CD4-positive, alpha-beta memory T cell (primary cell): Measurements from ENCODE around the gene ACMSD. TPM values are rescaled to one million over a fixed set of nuclear protein-coding genes. Genes with fewer than 3 reads are reported as not detected.
"Not testable (repeated sequence)": the region's sequence is repeated elsewhere in the genome, so short reads cannot be mapped to it uniquely, and the experiment has no call there.

Source experiments
- CTCF ChIA-PET: fragments of 350-600 bp; sonication (Branson Sonifier 250); formaldehyde crosslinking; loops from one replicate; lab custom pipeline; 2021; ENCODE audit warnings: inconsistent platforms; ENCODE audit not compliant: partially characterized antibody; lab: Charles Lee
- POLR2A ChIA-PET: fragments of 350-600 bp; sonication (Branson Sonifier 250); formaldehyde crosslinking; loops from one replicate; lab custom pipeline; 2021; ENCODE audit not compliant: partially characterized antibody; lab: Charles Lee
- DNase-seq, 5 donors: peaks; one replicate each; pipeline versions ENCODE4 v3.0.0 to v3.0.0-alpha.2; 2020 to 2022; ENCODE audit warnings: mixed read lengths in 1 of 5
- H3K27ac ChIP-seq: one replicate; pipeline ENCODE4 v1.7.0; 2013; ENCODE audit warnings: low read depth, low read length
- H3K27me3 ChIP-seq: 2 replicates; pipeline ENCODE4 v1.7.0; 2013; ENCODE audit warnings: mild to moderate bottlenecking, low read length, moderate library complexity; ENCODE audit not compliant: insufficient read depth
- H3K36me3 ChIP-seq: 2 replicates; pipeline ENCODE4 v1.7.0; 2013; ENCODE audit warnings: mild to moderate bottlenecking, low read length, moderate library complexity; ENCODE audit not compliant: insufficient read depth
- H3K4me1 ChIP-seq: 2 replicates; pipeline ENCODE4 v1.7.0; 2013; ENCODE audit warnings: mild to moderate bottlenecking, low read length, moderate library complexity; ENCODE audit not compliant: insufficient read depth
- H3K4me3 ChIP-seq, 2 donors: one replicate each; pipeline ENCODE4 v1.7.0; 2013; ENCODE audit warnings: low read length in 2 of 2, mild to moderate bottlenecking in 1 of 2
- H3K9me3 ChIP-seq, 2 donors: one replicate each; pipeline ENCODE4 v1.7.0; 2013; ENCODE audit warnings: low read length in 2 of 2, control low read depth in 1 of 2; ENCODE audit not compliant: control insufficient read depth in 1 of 2
- H3K27ac Mint-ChIP-seq, 7 donors: one replicate each; pipeline ENCODE4 v1.8.0; 2020 to 2021; ENCODE audit warnings: mixed read lengths in 7 of 7, mild to moderate bottlenecking in 6 of 7, inconsistent platforms in 3 of 7, moderate library complexity in 3 of 7
- H3K27me3 Mint-ChIP-seq, 2 donors: one replicate each; pipeline ENCODE4 v1.8.0; 2020 to 2021; ENCODE audit warnings: mixed read lengths in 2 of 2
- H3K36me3 Mint-ChIP-seq, 2 donors: one replicate each; pipeline ENCODE4 v1.8.0; 2020 to 2021; ENCODE audit warnings: mixed read lengths in 2 of 2, inconsistent platforms in 1 of 2, mild to moderate bottlenecking in 1 of 2
- H3K4me1 Mint-ChIP-seq, 4 donors: one replicate each; pipeline ENCODE4 v1.8.0; 2020 to 2021; ENCODE audit warnings: mixed read lengths in 4 of 4, mild to moderate bottlenecking in 1 of 4
- H3K4me3 Mint-ChIP-seq, 8 donors: one replicate each; pipeline ENCODE4 v1.8.0; 2020 to 2021; ENCODE audit warnings: mixed read lengths in 8 of 8, mild to moderate bottlenecking in 7 of 8, moderate library complexity in 6 of 8, inconsistent platforms in 3 of 8
- H3K9me3 Mint-ChIP-seq, 8 donors: one replicate each; pipeline ENCODE4 v1.8.0; 2020 to 2021; ENCODE audit warnings: mixed read lengths in 8 of 8, mild to moderate bottlenecking in 5 of 8, inconsistent platforms in 3 of 8, moderate library complexity in 1 of 8
- intact Hi-C: fragments of 100-400 bp; cut with micrococcal nuclease; formaldehyde crosslinking; loops from one replicate; pipeline ENCODE4 v1.15.1; 2023
- polyA plus RNA-seq, 2 donors: library from polyadenylated mRNA; unstranded; fragments of 300-500 nt; fragmentation: Illumina TruSeq; gene quantifications; one replicate each; pipeline ENCODE4 v1.2.3, GENCODE V29; 2021
- total RNA-seq, 2 experiments: library from RNA; stranded (reverse); gene quantifications; one replicate each; pipeline ENCODE4 v1.2.3, GENCODE V29; 2021

Gene ACMSD
- total and polyA plus RNA-seq, 4 experiments from 2014 or later = not detected

DNA sequence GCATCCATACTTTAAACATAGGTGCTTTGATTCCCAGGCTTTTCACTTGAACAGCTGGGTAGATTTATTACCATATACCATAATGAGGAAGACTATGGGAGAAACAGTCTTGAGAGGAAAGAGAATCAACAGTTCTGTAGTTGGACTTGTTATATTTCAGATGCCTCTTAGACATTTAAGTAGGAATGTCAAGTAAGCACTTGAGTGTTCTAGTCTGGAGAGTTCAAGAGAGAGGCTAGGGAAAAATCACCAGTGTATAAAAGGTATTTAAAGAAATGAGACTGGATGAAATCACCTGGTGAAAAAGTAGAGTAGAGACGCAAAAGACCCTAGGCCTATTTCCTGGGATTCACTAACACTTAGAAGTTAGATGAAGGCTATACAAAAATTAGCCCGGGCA lies 66.8 kb downstream of the ACMSD start:
- POLR2A ChIA-PET = no interaction called here
- Histone ChIP-seq H3K27me3 (no peaks in the 10 kb centered on the region), H3K9me3 (no peaks in the 10 kb centered on the region), H3K4me1 (no peaks in the 10 kb centered on the region), H3K4me3 (no peak overlapping the region), H3K27ac (no peak overlapping the region), H3K36me3 (no peaks in the 10 kb centered on the region)
- H3K36me3 Mint-ChIP-seq = peaks cover 0 to 17% of the 10 kb centered on the region in 2 donors
- no peak for DNase-seq
- intact Hi-C loops = no loop called here
- H3K4me3 Mint-ChIP-seq = no peak overlapping the region
- no peak overlapping the region for H3K27ac Mint-ChIP-seq
- peaks cover 0 to 5% (median 0%) of the 10 kb centered on the region in 4 donors for H3K4me1 Mint-ChIP-seq
- CTCF ChIA-PET = no interaction called here
- H3K9me3 Mint-ChIP-seq = peaks cover 0 to 6% (median 4%) of the 10 kb centered on the region in 8 donors
- peaks cover 5 to 6% of the 10 kb centered on the region in 2 donors for H3K27me3 Mint-ChIP-seq

DNA sequence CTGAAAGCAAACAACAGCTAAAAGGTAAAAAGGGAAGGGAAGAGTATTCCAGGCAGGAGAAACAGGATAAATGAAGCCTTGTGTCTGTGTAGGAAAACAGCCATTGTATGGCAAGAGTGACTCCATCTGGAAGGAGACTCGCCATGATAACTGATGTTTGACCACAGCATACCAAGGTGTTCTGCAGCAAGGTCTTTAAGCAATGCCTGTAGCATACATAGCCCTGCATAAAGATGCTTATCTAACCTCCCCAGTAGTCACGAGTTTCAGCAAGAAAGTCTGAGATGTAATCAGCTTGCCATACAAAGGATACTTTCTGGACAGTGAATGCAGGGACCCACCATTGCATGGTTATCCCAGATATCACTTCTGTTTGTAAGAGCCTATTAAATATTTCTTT lies 68.3 kb downstream of the ACMSD start:
- Mint-ChIP-seq H3K4me1 (peaks cover 0 to 5% (median 0%) of the 10 kb centered on the region in 4 donors), H3K4me3 (no peak overlapping the region), H3K9me3 (peaks cover 0 to 6% (median 4%) of the 10 kb centered on the region in 8 donors), H3K36me3 (peaks cover 0 to 17% of the 10 kb centered on the region in 2 donors), H3K27ac (no peak overlapping the region), H3K27me3 (peaks cover 5 to 6% of the 10 kb centered on the region in 2 donors)
- POLR2A ChIA-PET = no interaction called here
- H3K9me3 ChIP-seq = no peaks in the 10 kb centered on the region
- H3K4me3 ChIP-seq = no peak overlapping the region
- DNase-seq = no peak
- no peaks in the 10 kb centered on the region for H3K27me3 ChIP-seq
- no peaks in the 10 kb centered on the region for H3K4me1 ChIP-seq
- intact Hi-C loops = no loop called here
- no peak overlapping the region for H3K27ac ChIP-seq
- H3K36me3 ChIP-seq = no peaks in the 10 kb centered on the region
- CTCF ChIA-PET = no interaction called here

DNA sequence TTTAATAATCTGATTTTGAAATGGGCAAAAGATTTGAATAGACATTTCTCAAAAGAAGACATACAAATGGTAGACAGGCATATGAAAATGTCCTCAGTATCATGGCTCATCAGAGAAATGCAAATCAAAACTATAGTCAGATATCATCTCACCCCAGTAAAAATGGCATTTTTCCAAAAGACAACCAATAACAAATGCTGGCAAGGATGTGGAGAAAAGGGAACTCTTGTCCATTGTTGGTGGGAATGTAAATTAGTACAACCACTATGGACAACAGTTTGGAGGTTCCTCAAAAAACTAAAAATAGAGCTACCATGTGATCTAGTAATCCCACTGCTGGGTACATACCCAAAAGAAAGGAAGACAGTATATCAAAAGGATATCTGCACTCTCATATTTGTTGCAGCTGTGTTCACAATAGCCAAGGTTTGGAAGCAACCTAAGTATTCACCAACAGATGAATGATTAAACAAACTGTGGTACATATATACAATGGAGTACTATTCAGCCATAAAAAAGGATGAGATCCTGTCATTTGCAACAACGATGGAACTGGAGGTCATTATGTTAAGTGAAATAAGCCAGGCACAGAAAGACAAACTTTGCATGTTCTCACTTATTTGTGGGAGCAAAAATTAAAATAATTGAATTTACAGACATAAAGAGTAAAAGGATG lies 69.2 kb downstream of the ACMSD start:
- intact Hi-C loops = not testable (repeated sequence)

DNA sequence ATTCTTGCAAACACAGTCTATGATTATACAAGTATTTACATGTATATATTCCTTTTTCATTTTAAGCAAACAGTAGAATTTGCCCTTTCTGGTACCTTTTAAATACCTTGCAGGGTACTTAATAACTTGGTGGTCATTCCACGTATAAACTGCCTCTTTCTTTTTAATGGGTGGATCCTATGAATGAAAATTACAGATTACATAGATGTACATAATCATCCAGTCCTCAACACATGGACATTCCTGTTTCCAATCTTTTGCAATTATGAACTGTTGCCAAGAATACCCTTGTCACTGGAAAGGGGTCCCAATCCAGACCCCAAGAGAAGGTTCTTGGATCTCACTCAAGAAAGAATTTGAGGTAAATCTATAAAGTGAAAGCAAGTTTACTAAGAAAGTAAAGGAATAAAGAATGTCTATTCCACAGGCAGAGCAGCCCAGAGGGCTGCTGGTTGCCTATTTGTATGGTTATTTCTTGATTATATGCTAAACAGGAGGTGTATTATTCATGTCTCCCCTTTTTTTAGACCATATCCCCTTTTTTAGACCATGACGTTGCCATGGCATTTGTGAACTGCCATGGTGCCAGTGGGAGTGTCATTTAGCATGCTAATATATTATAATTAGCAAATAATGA lies 72.5 kb downstream of the ACMSD start:
- no peaks in the 10 kb centered on the region for H3K4me1 Mint-ChIP-seq
- DNase-seq = no peak
- CTCF ChIA-PET = no interaction called here
- H3K27ac Mint-ChIP-seq = no peak overlapping the region
- intact Hi-C loops = loop anchor here (10.0 kb wide), 1 partner anchor 666 kb away; no protein-coding TSS in a partner anchor
- H3K4me1 ChIP-seq = no peaks in the 10 kb centered on the region
- H3K36me3 ChIP-seq = no peaks in the 10 kb centered on the region
- no peaks in the 10 kb centered on the region for H3K9me3 ChIP-seq
- no peak overlapping the region for H3K4me3 Mint-ChIP-seq
- H3K27me3 ChIP-seq = no peaks in the 10 kb centered on the region
- H3K36me3 Mint-ChIP-seq = peaks cover 0 to 10% of the 10 kb centered on the region in 2 donors
- POLR2A ChIA-PET = no interaction called here
- H3K27me3 Mint-ChIP-seq = peaks cover 1 to 2% of the 10 kb centered on the region in 2 donors
- H3K27ac ChIP-seq = no peak overlapping the region
- no peak overlapping the region for H3K4me3 ChIP-seq
- H3K9me3 Mint-ChIP-seq = peaks cover 0 to 6% (median 4%) of the 10 kb centered on the region in 8 donors

More for the DNA sequence above, 69.2 kb downstream of the ACMSD start:
- H3K27ac Mint-ChIP-seq, H3K9me3 ChIP-seq, H3K27me3 Mint-ChIP-seq, DNase-seq, H3K4me1 ChIP-seq, POLR2A ChIA-PET, H3K4me3 ChIP-seq, H3K4me3 Mint-ChIP-seq, H3K27ac ChIP-seq, H3K9me3 Mint-ChIP-seq, CTCF ChIA-PET, H3K27me3 ChIP-seq, H3K36me3 ChIP-seq, H3K4me1 Mint-ChIP-seq: not testable (repeated sequence)
- peaks cover 0 to 17% of the 10 kb centered on the region in 2 donors for H3K36me3 Mint-ChIP-seq

DNA sequence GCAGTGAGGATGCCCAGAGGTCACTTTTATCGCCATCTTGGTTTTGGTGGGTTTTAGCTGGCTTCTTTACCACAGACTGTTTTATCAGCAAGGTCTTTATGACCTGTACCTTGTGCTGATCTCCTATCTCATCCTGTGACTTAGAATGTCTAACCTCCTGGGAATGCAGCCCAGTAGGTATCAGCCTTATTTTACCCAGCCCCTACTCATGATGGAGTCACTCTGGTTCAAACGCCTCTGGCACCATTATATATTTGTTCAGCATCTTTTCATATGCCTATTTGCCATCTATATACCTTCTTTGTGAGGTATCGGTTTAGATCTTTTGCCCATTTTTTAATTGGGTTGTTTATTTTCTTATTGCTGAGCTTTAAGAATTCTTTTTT lies 73.0 kb downstream of the ACMSD start:
- Mint-ChIP-seq H3K4me3 (no peak overlapping the region), H3K4me1 (peaks cover 0 to 2% (median 0%) of the 10 kb centered on the region in 4 donors), H3K36me3 (peaks cover 0 to 10% of the 10 kb centered on the region in 2 donors), H3K27ac (no peak overlapping the region), H3K9me3 (peaks cover 0 to 6% (median 4%) of the 10 kb centered on the region in 8 donors), H3K27me3 (peaks cover 1 to 2% of the 10 kb centered on the region in 2 donors)
- intact Hi-C loops = loop anchor here (10.0 kb wide), 1 partner anchor 667 kb away; no protein-coding TSS in a partner anchor
- DNase-seq = no peak
- POLR2A ChIA-PET = no interaction called here
- no peak overlapping the region for H3K4me3 ChIP-seq
- CTCF ChIA-PET = no interaction called here
- H3K9me3 ChIP-seq = no peaks in the 10 kb centered on the region
- H3K27me3 ChIP-seq = no peaks in the 10 kb centered on the region
- H3K27ac ChIP-seq = no peak overlapping the region
- H3K36me3 ChIP-seq = no peaks in the 10 kb centered on the region
- H3K4me1 ChIP-seq = no peaks in the 10 kb centered on the region

DNA sequence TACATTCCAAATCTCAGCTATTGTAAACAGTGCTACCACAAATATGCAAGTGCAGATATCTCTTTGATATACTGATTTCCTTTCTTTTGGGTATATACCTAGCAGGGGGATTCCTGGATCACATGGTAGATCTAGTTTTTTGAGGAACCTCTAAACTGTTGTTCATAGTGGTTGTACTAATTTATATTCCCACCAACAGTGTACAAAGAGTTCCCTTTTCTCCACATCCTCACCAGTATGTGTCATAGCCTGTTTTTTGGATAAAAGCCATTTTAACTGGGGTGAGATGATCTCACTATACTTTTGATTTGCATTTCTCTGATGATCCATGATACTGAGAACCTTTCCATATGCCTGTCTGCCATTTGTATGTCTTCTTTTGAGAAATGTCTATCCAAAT lies 73.9 kb downstream of the ACMSD start:
- Mint-ChIP-seq H3K4me1 (peaks cover 2 to 12% (median 4%) of the 10 kb centered on the region in 4 donors), H3K9me3 (peaks cover 0 to 6% (median 3%) of the 10 kb centered on the region in 8 donors), H3K27me3 (peaks cover 1 to 2% of the 10 kb centered on the region in 2 donors), H3K27ac (no peak overlapping the region), H3K4me3 (no peak overlapping the region), H3K36me3 (peaks cover 0 to 10% of the 10 kb centered on the region in 2 donors)
- ChIA-PET CTCF (no interaction called here), POLR2A (no interaction called here)
- no peak overlapping the region for H3K4me3 ChIP-seq
- H3K27me3 ChIP-seq = no peaks in the 10 kb centered on the region
- no peak for DNase-seq
- H3K36me3 ChIP-seq = no peaks in the 10 kb centered on the region
- H3K9me3 ChIP-seq = no peaks in the 10 kb centered on the region
- intact Hi-C loops = loop anchor here (10.0 kb wide), 1 partner anchor 668 kb away; no protein-coding TSS in a partner anchor
- H3K4me1 ChIP-seq = peaks cover 8% of the 10 kb centered on the region
- no peak overlapping the region for H3K27ac ChIP-seq

DNA sequence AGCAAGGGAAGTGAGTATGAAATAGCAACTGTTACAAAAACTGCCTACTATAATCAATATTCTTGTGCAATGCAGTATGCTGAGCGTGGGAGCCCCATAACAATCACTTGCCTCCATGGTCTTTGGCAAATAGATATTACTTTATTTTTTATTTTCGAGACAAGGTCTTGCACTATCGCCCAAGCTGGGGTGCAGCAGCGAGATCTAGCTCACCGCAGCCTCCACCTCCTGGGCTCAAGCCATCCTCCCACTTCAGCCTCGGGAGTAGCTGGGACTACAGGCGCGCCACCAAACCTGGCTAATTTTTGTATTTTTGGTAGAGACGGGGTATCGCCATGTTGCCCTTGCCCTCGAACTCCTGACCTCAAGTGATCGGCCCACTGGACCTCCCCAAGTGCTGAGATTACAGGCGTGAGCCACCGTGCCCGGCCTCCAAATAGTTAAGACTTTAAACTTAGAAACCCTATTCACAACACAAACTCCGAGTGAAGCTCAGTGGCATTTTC lies 79.0 kb downstream of the ACMSD start:
- Histone ChIP-seq H3K27ac (peak overlapping the region; percentile 95), H3K4me1 (peaks cover 41% of the 10 kb centered on the region), H3K9me3 (no peaks in the 10 kb centered on the region), H3K36me3 (no peaks in the 10 kb centered on the region), H3K27me3 (no peaks in the 10 kb centered on the region), H3K4me3 (peak overlapping the region; percentile 19 to 66)
- Mint-ChIP-seq H3K9me3 (peaks cover 0 to 4% (median 0%) of the 10 kb centered on the region in 8 donors), H3K27me3 (peaks cover 0 to 4% of the 10 kb centered on the region in 2 donors), H3K36me3 (peaks cover 0 to 15% of the 10 kb centered on the region in 2 donors), H3K4me3 (peak overlapping the region; percentile 90 to 99 (median 97)), H3K4me1 (peaks cover 14 to 49% (median 32%) of the 10 kb centered on the region in 4 donors), H3K27ac (peak overlapping the region; percentile 93 to 99 (median 98))
- ChIA-PET CTCF (interaction anchor here (1.1 kb wide), 1 partner anchor 9 kb away, joined by 4 read pairs; no protein-coding TSS in a partner anchor), POLR2A (interaction anchor here (0.6 to 2.8 kb wide), 12 partner anchors 9 to 958 kb away, joined by 3 to 21 read pairs (median 5); partner anchors contain the start of genes R3HDM1, RAB3GAP1, UBXN4 and ZRANB3)
- DNase-seq = peak in 1 of 5 donors; percentile 40
- intact Hi-C loops = loop anchor here (10.0 kb wide), 1 partner anchor 673 kb away; no protein-coding TSS in a partner anchor
